Gastrocnemius medialis (tissue), 4 donors: Measurements from ENCODE around the gene KLHL6.

Source experiments
- POLR2A ChIP-seq, 2 donors: fragments of 450-650 bp; IDR thresholded peaks; one replicate each; pipeline ENCODE4 v1.6.1; 2017; ENCODE audit warnings: antibody characterized with exemption in 2 of 2, mild to moderate bottlenecking in 2 of 2, moderate library complexity in 2 of 2
- TF ChIP-seq, protein P1 (sequence below), 5 experiments: fragments of 450-650 bp in 3 of 5; fragments of 200-600 bp in 2 of 5; sonication (generic) in 2 of 5; IDR thresholded peaks in 4 of 5; conservative IDR thresholded peaks in 1 of 5; 1 replicate in 4 of 5; 2 replicates in 1 of 5; pipeline ENCODE4 v1.5.1; 2016 to 2019; ENCODE audit warnings: antibody characterized with exemption in 5 of 5, mild to moderate bottlenecking in 3 of 5, moderate library complexity in 3 of 5

DNA sequence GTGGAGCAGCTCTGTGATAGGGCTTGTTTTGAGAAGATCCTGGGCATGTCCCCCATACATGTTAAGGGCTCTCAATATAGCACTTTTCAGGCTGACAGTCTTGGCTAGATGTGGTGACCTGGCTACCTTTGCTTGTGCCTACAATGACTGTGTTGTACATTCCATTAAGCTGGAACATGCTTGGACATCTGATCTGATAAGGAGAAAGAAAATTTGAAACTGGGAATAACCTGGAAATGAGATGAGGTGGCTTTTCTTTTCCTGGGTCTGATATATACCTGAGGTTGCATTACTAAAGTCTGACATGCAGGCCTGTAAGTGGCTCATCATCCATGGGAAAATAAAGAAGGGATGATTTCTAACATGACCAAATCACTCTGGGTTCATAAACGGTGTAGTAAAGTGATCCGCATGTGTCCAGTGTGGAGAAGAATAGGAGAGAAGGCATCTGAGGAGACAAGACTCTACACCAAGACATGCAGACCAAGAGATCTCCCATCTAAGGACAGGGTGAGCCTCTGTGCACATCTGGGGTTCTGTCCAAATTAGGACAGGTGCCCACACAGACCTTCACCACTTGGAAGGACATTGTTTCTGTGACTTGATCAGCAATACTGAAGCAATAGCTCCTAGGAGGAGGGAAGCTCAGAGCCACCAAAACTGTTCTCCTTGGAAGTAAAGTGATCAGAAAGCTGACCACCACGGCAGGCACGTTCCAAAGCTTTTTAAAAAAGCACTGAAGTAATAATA is 62.0 kb downstream of the KLHL6 start:
- TF ChIP-seq, protein P1, sequence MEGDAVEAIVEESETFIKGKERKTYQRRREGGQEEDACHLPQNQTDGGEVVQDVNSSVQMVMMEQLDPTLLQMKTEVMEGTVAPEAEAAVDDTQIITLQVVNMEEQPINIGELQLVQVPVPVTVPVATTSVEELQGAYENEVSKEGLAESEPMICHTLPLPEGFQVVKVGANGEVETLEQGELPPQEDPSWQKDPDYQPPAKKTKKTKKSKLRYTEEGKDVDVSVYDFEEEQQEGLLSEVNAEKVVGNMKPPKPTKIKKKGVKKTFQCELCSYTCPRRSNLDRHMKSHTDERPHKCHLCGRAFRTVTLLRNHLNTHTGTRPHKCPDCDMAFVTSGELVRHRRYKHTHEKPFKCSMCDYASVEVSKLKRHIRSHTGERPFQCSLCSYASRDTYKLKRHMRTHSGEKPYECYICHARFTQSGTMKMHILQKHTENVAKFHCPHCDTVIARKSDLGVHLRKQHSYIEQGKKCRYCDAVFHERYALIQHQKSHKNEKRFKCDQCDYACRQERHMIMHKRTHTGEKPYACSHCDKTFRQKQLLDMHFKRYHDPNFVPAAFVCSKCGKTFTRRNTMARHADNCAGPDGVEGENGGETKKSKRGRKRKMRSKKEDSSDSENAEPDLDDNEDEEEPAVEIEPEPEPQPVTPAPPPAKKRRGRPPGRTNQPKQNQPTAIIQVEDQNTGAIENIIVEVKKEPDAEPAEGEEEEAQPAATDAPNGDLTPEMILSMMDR (IDR thresholded peaks at IDR 0.05 in 4 of 5, conservative IDR thresholded peaks at IDR 0.05 in 1 of 5), result no peak
- TF ChIP-seq POLR2A (IDR thresholded peaks at IDR 0.05), result no peak
